Measurements from ENCODE around the gene IQSEC2. TPM values are rescaled to one million over a fixed set of nuclear protein-coding genes. Genes with fewer than 3 reads are reported as not detected.

IQSEC2 gene
- total RNA-seq, 6 donors from 2014 or later = 17.5 to 45.1 (median 26.7) TPM

GRCh38 chrX:53313728-53314105, 32.3 kb upstream of the IQSEC2 start:
- DNase-seq = no peak
- H3K36me3 ChIP-seq = no peaks in the 10 kb centered on the region
- no peaks in the 10 kb centered on the region for H3K9me3 ChIP-seq
- H3K27me3 ChIP-seq = no peaks in the 10 kb centered on the region
- TF ChIP-seq POLR2AphosphoS5 (IDR thresholded peaks at IDR 0.05) (no peak), POLR2A (IDR thresholded peaks at IDR 0.05) (no peak), EP300 (IDR thresholded peaks at IDR 0.05) (no peak), CTCF (IDR thresholded peaks at IDR 0.05) (no peak)
- H3K4me1 ChIP-seq = peaks cover 0 to 20% (median 0%) of the 10 kb centered on the region in 4 donors
- 53 to 77% methylated on average over 3 to 5 of the region's 5 CpGs for WGBS, 2 donors
- no peak for ATAC-seq (ENCODE audit: low FRiP score in 2 of 2)
- H3K27ac ChIP-seq = peak overlapping the region in 2 of 4 donors; percentile 14 to 43
- H3K4me3 ChIP-seq = no peak overlapping the region

- 2 to 4% methylated on average over 7 to 8 of the region's 8 CpGs for WGBS, 2 donors
Measured at GRCh38 chrX:53312946-53313727, 31.8 kb upstream of the IQSEC2 start.

GRCh38 chrX:53309837-53310236, 28.5 kb upstream of the IQSEC2 start:
- ATAC-seq (ENCODE audit: low FRiP score in 2 of 2) = no peak
- 81 to 88% methylated on average over 5 to 7 of the region's 7 CpGs for WGBS, 2 donors
- Histone ChIP-seq H3K4me1 (peaks cover 0 to 13% (median 0%) of the 10 kb centered on the region in 4 donors), H3K9me3 (no peaks in the 10 kb centered on the region), H3K27ac (no peak overlapping the region), H3K4me3 (no peak overlapping the region), H3K36me3 (no peaks in the 10 kb centered on the region), H3K27me3 (no peaks in the 10 kb centered on the region)
- no peak for TF ChIP-seq EP300 (IDR thresholded peaks at IDR 0.05)
- TF ChIP-seq POLR2AphosphoS5 (IDR thresholded peaks at IDR 0.05) = no peak
- no peak for TF ChIP-seq CTCF (IDR thresholded peaks at IDR 0.05)
- TF ChIP-seq POLR2A (IDR thresholded peaks at IDR 0.05) = no peak
- no peak for DNase-seq

More at GRCh38 chrX:53312946-53313727, 31.8 kb upstream of the IQSEC2 start:
- Histone ChIP-seq H3K36me3 (no peaks in the 10 kb centered on the region), H3K4me1 (peaks cover 0 to 20% (median 0%) of the 10 kb centered on the region in 4 donors), H3K27me3 (no peaks in the 10 kb centered on the region), H3K4me3 (no peak overlapping the region), H3K9me3 (no peaks in the 10 kb centered on the region), H3K27ac (peak overlapping the region in 2 of 4 donors; percentile 14 to 43)
- no peak for TF ChIP-seq POLR2AphosphoS5 (IDR thresholded peaks at IDR 0.05)
- peak; percentile 58 to 83 (median 71) for TF ChIP-seq CTCF (IDR thresholded peaks at IDR 0.05)
- no peak for TF ChIP-seq POLR2A (IDR thresholded peaks at IDR 0.05)
- no peak for TF ChIP-seq EP300 (IDR thresholded peaks at IDR 0.05)
- ATAC-seq (ENCODE audit: low FRiP score in 2 of 2) (peak; percentile 76 to 86), DNase-seq (peak in 1 of 2 donors; percentile 59)

- no peaks in the 10 kb centered on the region for H3K27me3 ChIP-seq
- TF ChIP-seq CTCF (IDR thresholded peaks at IDR 0.05) (no peak), POLR2A (IDR thresholded peaks at IDR 0.05) (no peak), POLR2AphosphoS5 (IDR thresholded peaks at IDR 0.05) (no peak), EP300 (IDR thresholded peaks at IDR 0.05) (no peak)
- no peaks in the 10 kb centered on the region for H3K36me3 ChIP-seq
- no peak for ATAC-seq (ENCODE audit: low FRiP score in 2 of 2)
- DNase-seq = no peak
- no peaks in the 10 kb centered on the region for H3K9me3 ChIP-seq
- H3K27ac ChIP-seq = no peak overlapping the region
- peaks cover 0 to 13% (median 0%) of the 10 kb centered on the region in 4 donors for H3K4me1 ChIP-seq
- no peak overlapping the region for H3K4me3 ChIP-seq
- WGBS, 2 donors = 83 to 97% methylated on average over 4 of the region's 4 CpGs
Measured at GRCh38 chrX:53308836-53309235, 27.5 kb upstream of the IQSEC2 start.
